Measurements from ENCODE around the gene EGFLAM.

EGFLAM gene

GRCh38 chr5:38258319-38259061, at the start of gene EGFLAM:
EGFLAM (plus strand) TSS chr5:38258559; CDS start chr5:38258755, 196 bp downstream.
- no peaks in the 10 kb centered on the region for H3K36me3 Mint-ChIP-seq (ENCODE audit: low read depth)
- H3K4me1 Mint-ChIP-seq (ENCODE audit: low read depth), result peaks cover 5% of the 10 kb centered on the region
- no peak for DNase-seq (ENCODE audit: low spot score)
- peaks cover 66% of the 10 kb centered on the region for H3K27me3 Mint-ChIP-seq (ENCODE audit: low read depth)
- H3K9me3 Mint-ChIP-seq, result no peaks in the 10 kb centered on the region
- no peak within 1 kb of the TSS for H3K27ac Mint-ChIP-seq
- no peak within 1 kb of the TSS for H3K4me3 Mint-ChIP-seq

- no peak for DNase-seq (ENCODE audit: low spot score)
- Mint-ChIP-seq H3K4me3 (no peak overlapping the region), H3K9me3 (no peaks in the 10 kb centered on the region), H3K27me3 (ENCODE audit: low read depth) (no peaks in the 10 kb centered on the region), H3K27ac (no peak overlapping the region), H3K4me1 (ENCODE audit: low read depth) (no peaks in the 10 kb centered on the region), H3K36me3 (ENCODE audit: low read depth) (no peaks in the 10 kb centered on the region)
Observed at GRCh38 chr5:38208782-38209378, 49.5 kb upstream of the EGFLAM start.

DNA sequence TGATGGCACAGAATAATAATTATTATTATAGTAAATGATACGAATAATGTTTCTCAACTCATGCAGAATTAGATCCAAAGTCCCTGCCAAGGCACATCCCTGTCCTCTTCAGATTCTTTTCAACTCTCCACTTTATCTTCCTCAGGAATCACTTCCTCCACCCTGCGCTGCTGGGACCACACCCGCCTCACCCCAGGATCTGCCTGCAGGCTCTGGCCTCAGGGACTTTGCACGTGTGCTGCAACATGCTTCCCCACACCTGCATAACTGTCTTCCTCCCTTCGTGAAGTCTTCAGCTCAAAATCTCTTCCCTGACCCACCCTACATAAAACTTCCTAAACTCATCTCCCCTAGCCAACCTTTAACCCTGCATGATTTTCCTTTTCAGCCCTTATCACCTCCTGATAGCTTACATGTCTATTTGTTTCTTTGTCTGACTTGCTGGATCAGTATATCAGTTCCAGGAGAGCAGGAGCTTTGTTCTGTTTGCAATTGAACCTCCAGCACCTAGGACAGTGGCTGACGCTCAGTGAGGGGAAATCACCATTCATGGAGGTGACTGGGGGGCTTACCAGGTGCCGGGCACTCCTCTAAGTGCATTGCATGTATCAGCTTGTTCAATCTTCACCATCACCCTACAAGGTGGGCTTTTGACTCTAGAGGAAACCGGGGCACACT, 47.5 kb upstream of the EGFLAM start:
- no peak for DNase-seq (ENCODE audit: low spot score)
- H3K4me3 Mint-ChIP-seq, result no peak overlapping the region
- no peak overlapping the region for H3K27ac Mint-ChIP-seq
- no peaks in the 10 kb centered on the region for H3K27me3 Mint-ChIP-seq (ENCODE audit: low read depth)
- H3K4me1 Mint-ChIP-seq (ENCODE audit: low read depth), result no peaks in the 10 kb centered on the region
- H3K36me3 Mint-ChIP-seq (ENCODE audit: low read depth), result no peaks in the 10 kb centered on the region
- H3K9me3 Mint-ChIP-seq, result no peaks in the 10 kb centered on the region

DNA sequence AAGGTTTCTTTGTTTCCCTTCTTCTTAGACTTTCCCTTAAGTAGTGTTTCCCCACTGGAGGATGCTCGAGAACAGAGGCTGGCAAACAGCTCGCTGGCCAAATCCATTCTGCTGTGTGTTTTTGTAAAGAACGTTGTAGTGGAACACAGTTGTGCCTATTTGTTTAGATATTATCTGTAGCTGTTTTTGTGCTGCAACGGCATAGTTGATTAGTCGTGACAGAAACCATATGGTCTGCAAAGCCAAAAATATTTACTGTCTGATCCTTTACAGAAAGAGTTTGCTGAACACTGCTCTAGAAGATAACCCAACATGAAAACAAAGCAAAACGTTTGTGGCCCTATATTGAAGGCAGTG, 47.0 kb upstream of the EGFLAM start:
- no peak overlapping the region for H3K4me3 Mint-ChIP-seq
- H3K27ac Mint-ChIP-seq, result no peak overlapping the region
- DNase-seq (ENCODE audit: low spot score), result no peak
- no peaks in the 10 kb centered on the region for H3K9me3 Mint-ChIP-seq
- no peaks in the 10 kb centered on the region for H3K36me3 Mint-ChIP-seq (ENCODE audit: low read depth)
- H3K27me3 Mint-ChIP-seq (ENCODE audit: low read depth), result no peaks in the 10 kb centered on the region
- H3K4me1 Mint-ChIP-seq (ENCODE audit: low read depth), result no peaks in the 10 kb centered on the region

DNA sequence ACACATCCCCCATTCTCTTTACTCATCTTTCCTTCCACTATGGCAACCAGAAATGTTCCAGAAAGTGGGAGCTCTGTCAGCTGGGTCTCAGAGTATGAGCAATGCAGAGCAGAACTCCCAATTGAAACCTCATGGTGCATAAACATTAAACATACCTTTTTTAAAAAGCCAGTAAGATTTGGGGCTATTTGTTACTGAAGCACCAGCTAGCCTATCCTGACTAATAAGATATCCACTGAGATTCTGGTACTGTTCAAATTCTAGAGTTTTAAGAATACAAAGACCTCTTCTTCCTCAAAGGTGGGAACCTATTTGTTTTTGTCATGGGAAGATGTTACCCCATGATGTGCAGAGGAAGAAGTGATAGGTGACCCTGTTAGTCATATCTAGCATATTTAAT, 46.1 kb upstream of the EGFLAM start:
- H3K27ac Mint-ChIP-seq, result no peak overlapping the region
- no peaks in the 10 kb centered on the region for H3K9me3 Mint-ChIP-seq
- H3K4me3 Mint-ChIP-seq, result no peak overlapping the region
- DNase-seq (ENCODE audit: low spot score), result no peak
- no peaks in the 10 kb centered on the region for H3K27me3 Mint-ChIP-seq (ENCODE audit: low read depth)
- H3K4me1 Mint-ChIP-seq (ENCODE audit: low read depth), result no peaks in the 10 kb centered on the region
- no peaks in the 10 kb centered on the region for H3K36me3 Mint-ChIP-seq (ENCODE audit: low read depth)

DNA sequence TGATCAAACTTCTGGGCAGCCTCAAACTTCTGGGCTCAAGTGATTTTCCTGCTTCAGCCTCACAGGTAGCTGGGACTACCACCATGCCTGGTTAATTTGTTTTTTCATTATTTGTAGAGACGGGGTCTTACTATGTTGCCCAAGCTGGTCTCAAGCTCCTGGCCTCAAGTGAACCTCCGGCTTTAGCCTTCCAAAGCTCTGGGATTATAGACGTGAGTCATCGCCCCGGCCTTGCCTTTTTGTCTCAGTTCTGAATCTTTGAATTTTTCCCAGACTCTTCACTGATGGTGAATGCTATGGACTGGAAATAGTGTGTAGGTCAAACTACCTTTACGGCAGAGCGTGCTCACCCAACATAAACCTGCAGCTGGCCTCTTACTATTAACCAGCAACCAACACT, 32.3 kb upstream of the EGFLAM start:
- DNase-seq (ENCODE audit: low spot score), result no peak
- Mint-ChIP-seq H3K27ac (no peak overlapping the region), H3K36me3 (ENCODE audit: low read depth) (no peaks in the 10 kb centered on the region), H3K4me3 (no peak overlapping the region), H3K27me3 (ENCODE audit: low read depth) (no peaks in the 10 kb centered on the region), H3K4me1 (ENCODE audit: low read depth) (no peaks in the 10 kb centered on the region), H3K9me3 (no peaks in the 10 kb centered on the region)

DNA sequence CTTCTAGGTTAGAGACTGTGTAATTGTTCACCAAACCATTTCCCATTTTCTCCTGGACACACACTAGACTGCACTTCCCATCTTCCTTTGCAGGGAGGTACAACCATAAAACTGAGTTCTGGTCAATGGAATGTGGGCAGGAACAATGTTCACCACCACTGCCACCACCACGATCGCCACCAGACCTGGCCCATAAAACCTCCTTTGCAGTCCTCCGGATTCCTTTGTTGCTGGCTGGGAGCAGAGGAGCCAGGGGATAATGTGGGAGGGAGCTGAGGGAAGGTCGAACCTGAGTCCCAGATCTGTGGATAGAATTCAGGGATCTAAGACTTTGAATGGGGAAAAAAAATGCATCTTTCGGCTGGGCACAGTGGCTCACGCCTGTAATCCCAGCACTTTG, 29.4 kb upstream of the EGFLAM start:
- Mint-ChIP-seq H3K4me3 (no peak overlapping the region), H3K36me3 (ENCODE audit: low read depth) (no peaks in the 10 kb centered on the region), H3K27me3 (ENCODE audit: low read depth) (no peaks in the 10 kb centered on the region), H3K9me3 (peaks cover under 1% of the 10 kb centered on the region), H3K27ac (no peak overlapping the region), H3K4me1 (ENCODE audit: low read depth) (no peaks in the 10 kb centered on the region)
- no peak for DNase-seq (ENCODE audit: low spot score)

- no peaks in the 10 kb centered on the region for H3K36me3 Mint-ChIP-seq (ENCODE audit: low read depth)
- H3K4me3 Mint-ChIP-seq, result no peak overlapping the region
- no peaks in the 10 kb centered on the region for H3K27me3 Mint-ChIP-seq (ENCODE audit: low read depth)
- no peak for DNase-seq (ENCODE audit: low spot score)
- no peak overlapping the region for H3K27ac Mint-ChIP-seq
- no peaks in the 10 kb centered on the region for H3K4me1 Mint-ChIP-seq (ENCODE audit: low read depth)
- H3K9me3 Mint-ChIP-seq, result peaks cover 12% of the 10 kb centered on the region
Observed at GRCh38 chr5:38234737-38235136, 23.6 kb upstream of the EGFLAM start.

- H3K27me3 Mint-ChIP-seq (ENCODE audit: low read depth), result peaks cover 4% of the 10 kb centered on the region
- DNase-seq (ENCODE audit: low spot score), result no peak
- H3K4me3 Mint-ChIP-seq, result no peak overlapping the region
- H3K4me1 Mint-ChIP-seq (ENCODE audit: low read depth), result no peaks in the 10 kb centered on the region
- no peaks in the 10 kb centered on the region for H3K36me3 Mint-ChIP-seq (ENCODE audit: low read depth)
- H3K9me3 Mint-ChIP-seq, result peaks cover 12% of the 10 kb centered on the region
- no peak overlapping the region for H3K27ac Mint-ChIP-seq
Observed at GRCh38 chr5:38237681-38238080, 20.7 kb upstream of the EGFLAM start.

DNA sequence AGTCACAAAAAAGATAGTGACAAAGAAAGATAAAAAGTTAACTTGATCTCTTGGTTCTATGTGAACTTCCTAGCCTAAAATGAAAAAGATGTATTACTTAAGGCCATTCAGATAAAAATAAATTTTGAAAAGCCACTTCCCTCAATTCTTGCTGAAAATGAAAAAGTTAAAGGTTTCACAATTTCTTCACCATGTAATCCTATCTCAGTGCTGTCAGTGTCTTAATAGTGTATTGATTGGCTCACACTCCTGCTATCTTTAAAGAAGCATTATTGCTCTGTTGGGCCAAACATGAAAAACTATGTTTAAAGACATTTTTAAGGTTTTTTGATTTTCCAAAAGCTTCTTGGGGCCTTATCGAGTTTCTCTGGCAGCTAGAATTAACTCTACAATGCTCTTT, 18.1 kb upstream of the EGFLAM start:
- Mint-ChIP-seq H3K4me3 (no peak overlapping the region), H3K27ac (no peak overlapping the region), H3K4me1 (ENCODE audit: low read depth) (no peaks in the 10 kb centered on the region), H3K36me3 (ENCODE audit: low read depth) (no peaks in the 10 kb centered on the region), H3K9me3 (peaks cover 4% of the 10 kb centered on the region), H3K27me3 (ENCODE audit: low read depth) (peaks cover 4% of the 10 kb centered on the region)
- DNase-seq (ENCODE audit: low spot score), result no peak

DNA sequence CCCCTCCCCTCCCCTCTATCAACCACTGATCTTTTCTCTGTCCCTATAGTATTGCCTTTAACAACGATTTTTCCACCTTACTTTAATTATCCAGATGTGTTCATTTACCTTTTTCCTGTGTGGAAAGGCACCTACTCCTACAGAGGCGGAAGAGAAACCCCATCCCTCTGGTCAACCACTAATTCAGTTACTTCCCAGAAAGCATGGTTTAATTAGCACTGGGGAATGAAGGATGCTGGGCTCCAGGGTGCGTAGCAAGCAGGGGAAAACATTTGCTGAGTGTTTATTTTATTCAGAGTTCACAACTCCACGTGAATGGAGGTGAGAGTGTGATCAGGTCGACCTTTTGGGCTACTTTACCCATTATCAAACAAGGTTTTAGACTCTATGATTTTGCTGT, 16.7 kb upstream of the EGFLAM start:
- Mint-ChIP-seq H3K27ac (no peak overlapping the region), H3K27me3 (ENCODE audit: low read depth) (peaks cover 4% of the 10 kb centered on the region), H3K4me3 (no peak overlapping the region), H3K9me3 (no peaks in the 10 kb centered on the region), H3K36me3 (ENCODE audit: low read depth) (no peaks in the 10 kb centered on the region), H3K4me1 (ENCODE audit: low read depth) (no peaks in the 10 kb centered on the region)
- no peak for DNase-seq (ENCODE audit: low spot score)

- no peaks in the 10 kb centered on the region for H3K36me3 Mint-ChIP-seq (ENCODE audit: low read depth)
- peaks cover 4% of the 10 kb centered on the region for H3K27me3 Mint-ChIP-seq (ENCODE audit: low read depth)
- H3K27ac Mint-ChIP-seq, result no peak overlapping the region
- DNase-seq (ENCODE audit: low spot score), result no peak
- no peaks in the 10 kb centered on the region for H3K9me3 Mint-ChIP-seq
- no peaks in the 10 kb centered on the region for H3K4me1 Mint-ChIP-seq (ENCODE audit: low read depth)
- H3K4me3 Mint-ChIP-seq, result no peak overlapping the region
Observed at GRCh38 chr5:38245307-38245706, 13.1 kb upstream of the EGFLAM start.

GRCh38 chr5:38249301-38249700, 9.1 kb upstream of the EGFLAM start:
- no peak for DNase-seq (ENCODE audit: low spot score)
- H3K4me1 Mint-ChIP-seq (ENCODE audit: low read depth), result no peaks in the 10 kb centered on the region

DNA sequence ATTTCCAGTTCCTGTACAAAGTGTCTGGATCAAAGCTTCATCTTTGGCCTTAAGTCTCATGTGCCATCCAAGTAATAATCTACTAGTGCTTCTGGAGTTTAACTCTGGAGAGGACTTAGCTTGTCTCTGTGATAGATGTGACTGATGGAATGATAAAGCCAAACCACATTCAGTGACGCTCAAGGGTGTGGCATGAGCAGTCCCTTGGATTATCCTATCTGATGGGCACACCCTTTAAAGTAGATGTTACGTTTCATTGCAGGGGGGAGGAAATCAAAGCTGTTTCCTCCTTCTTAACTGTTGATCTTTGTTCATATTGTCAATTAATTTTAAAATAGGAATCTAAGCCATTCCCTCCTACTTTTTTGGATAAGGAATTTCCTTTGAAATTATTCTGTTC, 8.5 kb upstream of the EGFLAM start:
- no peak for DNase-seq (ENCODE audit: low spot score)
- H3K4me3 Mint-ChIP-seq, result no peak overlapping the region
- H3K9me3 Mint-ChIP-seq, result no peaks in the 10 kb centered on the region
- no peak overlapping the region for H3K27ac Mint-ChIP-seq
- peaks cover 4% of the 10 kb centered on the region for H3K27me3 Mint-ChIP-seq (ENCODE audit: low read depth)
- H3K4me1 Mint-ChIP-seq (ENCODE audit: low read depth), result no peaks in the 10 kb centered on the region
- H3K36me3 Mint-ChIP-seq (ENCODE audit: low read depth), result no peaks in the 10 kb centered on the region

More at GRCh38 chr5:38249301-38249700, 9.1 kb upstream of the EGFLAM start:
- Mint-ChIP-seq H3K27me3 (ENCODE audit: low read depth) (peaks cover 1% of the 10 kb centered on the region), H3K9me3 (no peaks in the 10 kb centered on the region), H3K27ac (no peak overlapping the region), H3K36me3 (ENCODE audit: low read depth) (no peaks in the 10 kb centered on the region), H3K4me3 (no peak overlapping the region)

Data from T-helper 2 cell treated with Interferon-gamma antibody and Interleukin-4, amounts not matched to agents 5 μg/mL and 100 μg/mL, for 36 hours (primary cell).